NCI-H2107 treated with DMSO at 0.1 percent for 48 hours (cell line): ENCODE measurements around the gene NALCN.
A peak's percentile ranks its signal among the peaks of the same experiment; 100 is the strongest.

Source experiments
- DNase-seq: peaks from one replicate; lab custom pipeline; 2025; ENCODE audit not compliant: unreplicated experiment; lab: John Stamatoyannopoulos, UW

NALCN gene

GRCh38 chr13:101291646-101292515 lies 124.4 kb downstream of the NALCN start:
- no peak for DNase-seq

GRCh38 chr13:101291206-101291605 lies 125.1 kb downstream of the NALCN start:
- DNase-seq: no peak

- peak; percentile 6 for DNase-seq
Observed at GRCh38 chr13:101289764-101290163, 126.5 kb downstream of the NALCN start.

- no peak for DNase-seq
Observed at GRCh38 chr13:101283782-101284181, 132.5 kb downstream of the NALCN start.

- DNase-seq: no peak
Observed at GRCh38 chr13:101272886-101273285, 143.4 kb downstream of the NALCN start.

- no peak for DNase-seq
Observed at GRCh38 chr13:101271681-101272245, 144.5 kb downstream of the NALCN start.

- no peak for DNase-seq
Observed at GRCh38 chr13:101267656-101268055, 148.7 kb downstream of the NALCN start.

- no peak for DNase-seq
Observed at GRCh38 chr13:101265934-101266333, 150.4 kb downstream of the NALCN start.

- no peak for DNase-seq
Observed at GRCh38 chr13:101264931-101265330, 151.4 kb downstream of the NALCN start.

- no peak for DNase-seq
Observed at GRCh38 chr13:101262306-101262705, 154.0 kb downstream of the NALCN start.

GRCh38 chr13:101258509-101258908 lies 157.8 kb downstream of the NALCN start:
- no peak for DNase-seq

GRCh38 chr13:101258071-101258470 lies 158.2 kb downstream of the NALCN start:
- DNase-seq: no peak

- DNase-seq: no peak
Observed at GRCh38 chr13:101248739-101249514, 167.4 kb downstream of the NALCN start.

- DNase-seq: no peak
Observed at GRCh38 chr13:101242720-101243119, 173.6 kb downstream of the NALCN start.

GRCh38 chr13:101238555-101238954 lies 177.8 kb downstream of the NALCN start:
- no peak for DNase-seq

- no peak for DNase-seq
Observed at GRCh38 chr13:101231751-101232428, 184.4 kb downstream of the NALCN start.

GRCh38 chr13:101230271-101230890 lies 185.9 kb downstream of the NALCN start:
- DNase-seq: no peak

GRCh38 chr13:101219609-101220265 lies 196.6 kb downstream of the NALCN start:
- DNase-seq: no peak

GRCh38 chr13:101218484-101218883 lies 197.8 kb downstream of the NALCN start:
- no peak for DNase-seq

GRCh38 chr13:101217086-101217485 lies 199.2 kb downstream of the NALCN start:
- DNase-seq: no peak
